Spinal cord (tissue), 10 donors: ENCODE measurements around the gene ZNF775. TPM values are rescaled to one million over a fixed set of nuclear protein-coding genes. Genes with fewer than 3 reads are reported as not detected.

Experiments used
- DNase-seq, 6 donors: peaks; one replicate each; pipeline versions ENCODE4 v3.0.0 to v3.0.0-alpha.2; 2013 to 2015; ENCODE audit warnings: low spot score in 6 of 6, low read depth in 4 of 6
- H3K27ac ChIP-seq: one replicate; pipeline ENCODE4 v1.5.1; 2013; ENCODE audit warnings: low read depth, low read length, control low read depth
- H3K27me3 ChIP-seq: one replicate; pipeline ENCODE4 v1.6.1; 2013; ENCODE audit warnings: low read length; ENCODE audit not compliant: control insufficient read depth, insufficient read depth
- H3K36me3 ChIP-seq: one replicate; pipeline ENCODE4 v1.6.1; 2013; ENCODE audit warnings: low read length; ENCODE audit not compliant: control insufficient read depth, insufficient read depth
- H3K4me1 ChIP-seq: one replicate; pipeline ENCODE4 v1.6.1; 2013; ENCODE audit warnings: low read length; ENCODE audit not compliant: control insufficient read depth, insufficient read depth
- H3K4me3 ChIP-seq: one replicate; pipeline ENCODE4 v1.5.1; 2013; ENCODE audit warnings: low read depth, low read length, control low read depth
- H3K9me3 ChIP-seq: one replicate; pipeline ENCODE4 v1.6.1; 2013; ENCODE audit warnings: low read length; ENCODE audit not compliant: control insufficient read depth, insufficient read depth
- WGBS: methylation state at CpG from one replicate; pipeline ENCODE4 v1.1.5; 2013; ENCODE audit warnings: missing lambda C conversion rate; ENCODE audit not compliant: insufficient coverage; 5-methylcytosine and 5-hydroxymethylcytosine counted together
- polyA plus RNA-seq, 2 donors: library from polyadenylated mRNA; unstranded; fragments of 120-200 nt; gene quantifications; one replicate each; pipeline ENCODE4 v1.2.1, GENCODE V29; 2013; ENCODE audit not compliant: insufficient read length in 2 of 2
- total RNA-seq, 2 donors: library from RNA; depleted of rRNA in 1 of 2; stranded (reverse); fragments of 120-200 nt in 1 of 2; fragments of >200 nt in 1 of 2; gene quantifications; one replicate each; pipeline versions ENCODE4 v1.2.3 to v1.2.4, GENCODE V29; 2013 to 2014
- donor health status: healthy.

Gene ZNF775
- total and polyA plus RNA-seq, 4 donors = 7.3 to 19.1 (median 14.0) TPM

DNA sequence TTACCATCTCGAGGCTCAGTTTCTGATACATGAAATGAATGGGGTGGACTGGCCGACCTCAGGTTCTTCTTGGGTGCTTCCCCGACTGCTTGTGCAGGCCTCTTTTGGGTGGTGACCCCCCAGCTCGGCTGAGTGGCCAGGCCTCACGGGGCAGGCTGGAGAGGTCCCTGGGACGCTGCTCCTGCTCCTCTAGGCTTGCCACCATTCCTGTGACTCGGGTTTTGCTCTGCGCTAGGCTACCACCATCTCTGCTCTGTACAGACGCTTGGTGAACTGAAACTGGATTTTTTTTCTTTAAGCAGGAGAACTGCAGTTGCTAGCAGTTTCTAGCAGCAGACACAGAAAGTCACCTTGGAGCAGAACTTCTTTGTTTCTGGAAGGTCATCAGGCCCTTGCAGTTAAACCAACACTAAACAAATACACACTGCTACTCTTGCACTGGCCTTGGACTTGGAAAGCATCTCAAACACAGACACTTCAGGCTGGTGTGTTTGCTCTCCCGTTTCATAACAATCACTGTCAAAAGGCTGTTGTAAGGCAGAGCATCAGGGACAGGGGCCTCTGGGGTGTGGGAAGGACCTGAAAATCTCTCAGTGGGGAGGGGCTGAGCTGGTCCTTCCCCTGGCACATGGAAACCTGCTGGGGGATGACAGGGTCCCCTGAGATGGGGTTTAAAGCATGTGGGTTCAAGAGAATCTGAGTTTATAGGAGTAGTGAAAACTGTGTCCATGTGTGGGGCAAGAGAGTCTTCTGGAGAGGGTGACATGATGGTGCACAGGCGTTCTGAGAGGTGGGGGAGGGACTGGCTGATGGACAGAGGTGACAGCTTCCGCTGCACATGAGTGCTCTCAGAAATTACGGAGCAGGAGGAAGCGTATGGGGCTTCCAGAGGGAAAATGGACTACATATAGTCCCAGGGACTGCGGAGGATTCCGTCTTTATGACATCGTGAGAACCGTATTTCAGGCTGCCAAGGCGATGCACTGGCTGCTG is 36.3 kb downstream of the ZNF775 start:
- 83% methylated on average over 18 of the region's 19 CpGs for WGBS
- H3K36me3 ChIP-seq = peaks cover 31% of the 10 kb centered on the region
- H3K9me3 ChIP-seq = no peaks in the 10 kb centered on the region
- H3K4me3 ChIP-seq = no peak overlapping the region
- peak in 1 of 6 donors; percentile 19 for DNase-seq
- no peaks in the 10 kb centered on the region for H3K27me3 ChIP-seq
- peaks cover 15% of the 10 kb centered on the region for H3K4me1 ChIP-seq
- H3K27ac ChIP-seq = no peak overlapping the region

DNA sequence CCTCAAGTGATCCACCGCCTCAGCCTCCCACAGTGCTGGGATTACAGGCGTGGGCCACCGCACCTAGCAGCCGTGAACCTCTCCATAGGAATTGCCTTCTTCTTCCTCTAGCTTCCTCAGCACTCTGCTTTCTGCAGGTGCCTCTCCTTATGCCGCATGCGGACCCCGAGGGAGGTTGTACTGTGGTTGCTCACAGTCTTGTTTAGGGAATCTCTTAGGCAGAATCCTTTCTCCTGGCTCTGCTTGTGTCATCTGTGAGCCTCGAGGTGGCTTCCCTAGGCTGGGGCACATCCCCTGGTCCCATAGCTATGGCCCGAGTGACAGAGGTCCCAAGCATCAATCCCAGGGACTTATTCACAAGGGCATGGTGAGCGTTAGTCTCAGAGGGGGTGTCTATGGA is 38.1 kb downstream of the ZNF775 start:
- DNase-seq = no peak
- Histone ChIP-seq H3K9me3 (no peaks in the 10 kb centered on the region), H3K4me3 (no peak overlapping the region), H3K27me3 (no peaks in the 10 kb centered on the region), H3K4me1 (peaks cover 4% of the 10 kb centered on the region), H3K27ac (no peak overlapping the region), H3K36me3 (peaks cover 14% of the 10 kb centered on the region)
- 86% methylated on average over 4 of the region's 10 CpGs for WGBS

DNA sequence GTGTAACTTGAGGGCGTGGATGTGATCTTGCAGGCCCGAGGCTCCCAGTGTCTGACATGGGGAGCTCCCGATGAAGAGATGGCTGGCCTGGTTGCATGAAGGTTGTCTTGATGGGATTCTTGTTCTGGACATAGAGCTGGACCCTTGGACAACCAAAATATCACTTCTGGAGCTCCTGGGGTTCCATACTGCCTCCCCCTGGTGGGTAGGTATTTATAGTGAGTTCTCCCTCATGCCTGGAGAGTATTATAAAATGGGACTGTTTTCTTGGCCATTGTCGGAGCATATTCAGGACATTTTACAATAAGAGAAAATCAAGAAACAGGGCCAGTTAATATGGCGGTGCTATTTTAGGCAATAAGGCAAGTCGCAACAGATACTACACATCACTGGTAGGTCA is 38.7 kb downstream of the ZNF775 start:
- Histone ChIP-seq H3K36me3 (peaks cover 10% of the 10 kb centered on the region), H3K27me3 (no peaks in the 10 kb centered on the region), H3K4me1 (peaks cover 4% of the 10 kb centered on the region), H3K27ac (no peak overlapping the region), H3K4me3 (no peak overlapping the region), H3K9me3 (no peaks in the 10 kb centered on the region)
- 93% methylated on average over 3 of the region's 6 CpGs for WGBS
- no peak for DNase-seq

DNA sequence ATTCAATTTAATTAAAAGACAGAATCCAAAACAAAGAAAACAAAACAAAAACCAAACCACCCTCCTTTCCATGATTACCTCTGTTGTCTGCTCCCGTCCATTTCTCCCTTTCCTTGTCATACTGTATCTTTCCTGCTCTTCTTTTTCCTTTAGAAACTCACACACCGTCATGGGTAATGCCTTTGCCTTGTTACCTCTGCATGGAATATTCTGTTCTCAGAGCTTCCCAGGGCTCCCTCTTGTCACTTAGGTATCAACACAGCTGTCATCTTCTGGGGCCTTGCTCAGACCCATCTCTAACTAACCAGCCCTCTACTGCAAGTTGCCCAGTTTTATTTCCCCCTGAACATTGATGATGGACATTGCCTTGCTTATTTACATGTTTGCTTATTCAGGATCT is 41.1 kb downstream of the ZNF775 start:
- Histone ChIP-seq H3K4me3 (no peak overlapping the region), H3K27ac (no peak overlapping the region), H3K9me3 (no peaks in the 10 kb centered on the region), H3K36me3 (no peaks in the 10 kb centered on the region), H3K27me3 (no peaks in the 10 kb centered on the region), H3K4me1 (peaks cover 4% of the 10 kb centered on the region)
- 46% methylated on average over 2 of the region's 2 CpGs for WGBS
- no peak for DNase-seq

DNA sequence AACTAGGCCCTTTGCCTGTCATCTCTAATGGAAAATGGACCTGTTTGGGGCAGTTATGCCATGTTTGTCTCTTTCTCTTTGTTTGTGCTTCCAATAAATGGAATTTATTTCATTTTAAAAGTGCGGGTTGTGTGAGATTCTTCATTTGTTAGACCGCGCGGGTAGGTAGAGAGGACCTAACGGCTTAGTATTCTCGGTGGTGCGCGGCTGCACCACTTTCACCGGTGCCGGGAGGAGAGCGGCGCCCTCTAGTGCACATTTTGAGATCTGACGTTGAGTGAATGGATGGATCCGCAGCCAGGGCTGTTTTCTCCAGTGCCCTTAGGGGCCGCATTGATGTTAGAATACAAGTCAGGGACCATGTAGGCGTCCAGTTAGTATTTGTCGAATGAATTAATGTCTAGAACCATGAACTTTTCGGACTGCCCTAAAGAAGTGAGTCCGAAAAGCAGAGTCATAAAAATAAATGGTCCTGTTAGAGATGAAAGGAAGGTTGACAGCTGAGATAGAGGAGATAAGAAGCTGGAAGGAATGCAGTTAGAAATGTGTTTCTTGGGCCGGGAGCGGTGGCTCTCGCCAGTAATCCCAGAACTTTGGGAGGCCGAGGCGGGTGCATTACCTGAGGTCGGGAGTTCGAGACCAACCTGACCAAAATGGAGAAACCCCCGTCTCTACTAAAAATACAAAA is 42.0 kb downstream of the ZNF775 start:
- peak in 5 of 6 donors; percentile 62 to 92 (median 75) for DNase-seq
- Histone ChIP-seq H3K4me3 (no peak overlapping the region), H3K4me1 (no peaks in the 10 kb centered on the region), H3K27me3 (no peaks in the 10 kb centered on the region), H3K9me3 (no peaks in the 10 kb centered on the region), H3K36me3 (no peaks in the 10 kb centered on the region), H3K27ac (no peak overlapping the region)
- 11% methylated on average over 20 of the region's 27 CpGs for WGBS

DNA sequence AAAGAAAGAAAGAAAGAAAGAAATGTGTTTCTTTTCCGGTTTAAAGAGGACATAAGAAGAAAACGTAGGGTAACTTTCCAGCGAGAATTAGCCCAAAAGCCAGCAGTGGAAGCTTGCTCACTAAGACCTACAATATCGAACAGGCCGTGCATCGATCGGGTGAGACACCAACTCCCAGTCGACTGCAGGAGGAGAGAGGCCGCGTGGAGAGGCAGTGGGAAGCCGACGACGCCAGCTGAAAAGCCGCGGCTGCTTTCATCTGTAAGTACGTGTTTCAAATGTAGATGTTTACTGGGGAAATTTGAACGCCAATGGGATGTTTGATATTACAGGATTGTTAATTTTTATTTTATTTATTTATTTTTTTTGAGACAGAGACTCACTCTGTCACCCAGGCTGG is 42.7 kb downstream of the ZNF775 start:
- Histone ChIP-seq H3K4me3 (no peak overlapping the region), H3K36me3 (no peaks in the 10 kb centered on the region), H3K27me3 (no peaks in the 10 kb centered on the region), H3K4me1 (no peaks in the 10 kb centered on the region), H3K27ac (no peak overlapping the region), H3K9me3 (no peaks in the 10 kb centered on the region)
- WGBS = 75% methylated on average over 11 of the region's 17 CpGs
- no peak for DNase-seq

DNA sequence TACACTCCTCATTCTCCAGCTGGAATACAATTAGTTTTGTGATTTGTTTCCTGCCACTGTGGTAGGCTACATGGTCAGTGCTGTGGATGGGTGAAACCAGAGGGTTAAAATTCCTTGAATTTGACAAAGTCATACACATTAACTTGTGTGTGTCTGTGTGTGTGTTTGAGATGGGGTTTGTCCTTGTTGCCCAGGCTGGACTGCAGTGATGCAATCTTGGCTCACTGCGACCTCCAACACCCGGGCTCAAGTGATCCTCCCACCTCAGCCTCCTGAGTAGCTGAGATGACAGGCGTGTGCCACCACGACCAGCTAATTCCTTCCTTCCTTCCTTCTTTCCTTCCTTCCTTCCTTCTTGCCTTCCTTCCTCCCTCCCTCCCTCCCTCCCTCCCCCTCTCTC is 46.5 kb downstream of the ZNF775 start:
- no peak overlapping the region for H3K27ac ChIP-seq
- WGBS = 79% methylated on average over 4 of the region's 4 CpGs
- peaks cover 17% of the 10 kb centered on the region for H3K4me1 ChIP-seq
- no peaks in the 10 kb centered on the region for H3K27me3 ChIP-seq
- H3K36me3 ChIP-seq = no peaks in the 10 kb centered on the region
- H3K9me3 ChIP-seq = no peaks in the 10 kb centered on the region
- no peak for DNase-seq
- H3K4me3 ChIP-seq = no peak overlapping the region

DNA sequence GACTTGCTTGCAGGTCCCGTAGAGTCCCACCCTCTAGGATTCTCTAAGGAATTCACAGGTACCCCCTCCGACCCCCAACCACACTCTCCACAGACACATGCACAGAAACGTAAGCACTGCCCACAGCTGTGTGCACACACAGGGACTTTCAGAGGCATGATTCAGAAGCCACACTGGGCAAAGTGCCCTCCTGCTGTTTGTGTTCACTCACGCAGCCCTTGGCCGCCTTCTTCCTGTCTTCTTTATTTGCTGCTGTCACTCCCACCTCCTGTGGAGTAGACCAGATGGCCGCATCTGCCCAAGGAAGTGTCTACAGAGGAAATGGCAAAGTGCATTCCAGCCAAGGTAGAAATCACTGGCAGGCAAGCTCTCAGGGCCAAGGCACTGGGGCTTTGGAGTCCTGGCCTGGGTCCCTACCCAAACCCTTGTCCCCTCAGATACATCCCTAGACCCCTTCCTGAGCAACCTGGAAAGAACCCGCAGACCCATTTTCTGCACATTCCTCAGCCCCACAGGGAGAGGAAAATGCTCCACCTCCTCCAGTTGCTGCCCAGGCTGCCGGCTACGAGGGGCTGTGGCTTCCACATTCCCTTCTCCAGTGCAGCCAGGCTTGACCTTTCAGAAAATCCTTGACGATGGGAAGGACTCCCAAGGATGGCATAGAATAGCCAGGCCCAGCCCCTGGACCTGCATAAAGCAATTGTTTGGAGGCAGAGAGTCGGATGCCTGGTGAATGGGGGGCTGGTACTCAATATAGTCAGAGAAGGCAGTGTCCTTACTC is 49.7 kb downstream of the ZNF775 start:
- H3K36me3 ChIP-seq = no peaks in the 10 kb centered on the region
- H3K9me3 ChIP-seq = no peaks in the 10 kb centered on the region
- DNase-seq = peak in 2 of 6 donors; percentile 41 to 49
- no peaks in the 10 kb centered on the region for H3K27me3 ChIP-seq
- H3K27ac ChIP-seq = no peak overlapping the region
- H3K4me1 ChIP-seq = peaks cover 17% of the 10 kb centered on the region
- no peak overlapping the region for H3K4me3 ChIP-seq
- WGBS = 31% methylated on average over 9 of the region's 11 CpGs

DNA sequence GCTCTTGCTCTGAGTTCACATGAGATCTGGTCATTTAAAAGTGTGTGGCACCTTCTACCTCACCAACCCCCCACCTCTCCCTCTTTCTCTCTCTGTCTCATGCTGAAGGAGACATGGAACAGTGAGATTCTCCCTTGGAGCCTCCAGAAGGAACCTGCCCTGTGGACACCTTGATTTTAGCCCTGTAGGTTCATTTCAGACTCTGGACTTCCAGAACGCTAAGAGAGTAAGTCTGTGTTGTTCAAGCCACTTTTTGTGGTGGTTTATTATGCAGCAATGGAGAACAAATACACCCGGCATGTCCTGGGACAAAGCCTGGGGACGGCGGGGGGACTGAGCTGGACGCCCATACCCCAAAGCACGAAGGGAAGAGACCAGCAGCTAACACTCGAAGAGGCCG is 50.6 kb downstream of the ZNF775 start:
- Histone ChIP-seq H3K27me3 (no peaks in the 10 kb centered on the region), H3K4me3 (no peak overlapping the region), H3K4me1 (peaks cover 17% of the 10 kb centered on the region), H3K27ac (no peak overlapping the region), H3K36me3 (no peaks in the 10 kb centered on the region), H3K9me3 (no peaks in the 10 kb centered on the region)
- DNase-seq = no peak
- WGBS = 89% methylated on average over 7 of the region's 8 CpGs
